DMS153 treated with DMSO at 0.1 percent for 48 hours (cell line): ENCODE results near the gene ASXL1.

ENCODE experiments used
- DNase-seq: peaks from one replicate; lab custom pipeline; 2025; ENCODE audit not compliant: unreplicated experiment; lab: John Stamatoyannopoulos, UW

Gene ASXL1

DNA sequence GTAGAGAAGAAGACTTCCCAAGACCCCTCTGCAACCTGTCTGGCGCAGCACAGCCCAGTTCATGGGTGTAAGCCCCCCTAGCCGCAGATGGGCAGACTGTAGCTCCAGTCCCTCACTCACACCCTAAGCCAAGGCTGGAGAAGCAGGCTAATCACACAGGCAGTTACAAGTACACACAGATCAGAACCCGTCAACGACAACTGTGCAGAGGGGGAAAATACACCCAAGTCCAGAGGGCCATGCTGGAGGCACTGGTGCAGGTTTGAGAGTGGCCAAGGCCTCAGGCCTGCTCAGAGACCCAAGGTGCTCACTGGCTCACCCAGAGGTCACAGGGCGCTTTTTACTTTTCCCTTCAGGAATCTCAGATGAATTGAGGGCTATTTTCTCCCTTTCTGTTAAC is 120.9 kb downstream of the ASXL1 start:
- DNase-seq = no peak

DNA sequence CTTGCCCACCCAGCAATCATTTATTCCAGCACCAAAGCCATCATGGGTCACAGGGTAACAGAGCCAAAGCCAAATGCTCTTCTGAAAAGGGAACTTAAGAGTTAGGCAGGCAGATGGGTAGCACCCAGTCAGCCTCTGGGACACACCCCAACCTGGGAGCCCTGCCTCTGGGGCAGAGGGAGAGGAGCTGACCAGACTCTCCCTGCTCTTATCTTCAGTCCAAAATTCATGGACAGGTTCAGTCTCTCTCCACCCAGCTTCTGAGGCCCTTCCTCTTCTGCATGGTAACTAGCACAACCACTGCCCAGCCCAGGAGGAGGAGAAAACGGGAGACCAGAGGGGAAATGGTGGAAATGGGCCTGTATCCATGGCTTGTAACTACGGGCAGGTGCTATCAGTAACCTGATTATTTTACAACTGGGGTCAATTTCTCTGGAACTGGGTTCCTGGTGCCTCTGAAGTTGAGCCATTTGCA is 121.6 kb downstream of the ASXL1 start:
- DNase-seq = no peak

DNA sequence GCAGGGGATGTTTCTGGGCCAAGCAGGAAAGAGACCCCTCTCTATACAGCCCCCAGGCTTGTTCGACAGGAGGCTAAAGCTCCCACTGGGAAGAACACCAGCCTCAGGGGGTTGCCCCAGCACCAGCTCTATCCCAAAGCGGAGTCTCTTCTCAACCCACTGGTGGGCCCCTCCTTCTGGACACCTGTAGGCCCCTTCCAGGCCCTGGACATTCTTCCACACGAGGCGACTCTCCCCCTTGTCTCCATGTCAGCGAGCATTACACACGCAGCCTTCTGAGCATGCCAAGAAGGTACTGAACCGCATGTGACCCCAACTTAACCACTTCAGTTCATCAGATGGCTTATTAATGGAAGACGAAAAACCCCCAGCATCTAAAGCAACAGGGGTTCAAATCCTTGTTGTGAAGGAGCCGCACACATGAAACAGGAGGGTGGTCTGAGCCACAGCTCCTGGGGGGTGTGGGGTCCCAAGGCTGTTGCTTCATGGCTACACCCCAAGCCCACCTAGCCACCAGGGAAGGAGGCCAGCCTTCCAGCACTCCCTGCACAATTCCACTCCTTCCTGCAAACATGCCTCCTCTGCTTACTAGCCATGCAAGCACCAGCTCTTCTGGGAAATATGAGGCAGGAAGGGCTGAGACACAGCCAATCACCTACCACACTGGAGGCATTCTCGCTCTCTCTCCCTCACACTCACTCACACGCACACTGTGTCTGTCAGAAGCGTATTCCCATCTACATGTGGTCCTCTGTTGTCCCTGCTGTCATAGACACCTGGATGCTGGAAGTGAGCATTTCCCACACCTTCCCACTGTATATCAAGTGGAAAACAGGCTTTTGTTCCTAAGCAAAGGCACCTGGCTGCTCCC is 122.5 kb downstream of the ASXL1 start:
- DNase-seq = no peak

DNA sequence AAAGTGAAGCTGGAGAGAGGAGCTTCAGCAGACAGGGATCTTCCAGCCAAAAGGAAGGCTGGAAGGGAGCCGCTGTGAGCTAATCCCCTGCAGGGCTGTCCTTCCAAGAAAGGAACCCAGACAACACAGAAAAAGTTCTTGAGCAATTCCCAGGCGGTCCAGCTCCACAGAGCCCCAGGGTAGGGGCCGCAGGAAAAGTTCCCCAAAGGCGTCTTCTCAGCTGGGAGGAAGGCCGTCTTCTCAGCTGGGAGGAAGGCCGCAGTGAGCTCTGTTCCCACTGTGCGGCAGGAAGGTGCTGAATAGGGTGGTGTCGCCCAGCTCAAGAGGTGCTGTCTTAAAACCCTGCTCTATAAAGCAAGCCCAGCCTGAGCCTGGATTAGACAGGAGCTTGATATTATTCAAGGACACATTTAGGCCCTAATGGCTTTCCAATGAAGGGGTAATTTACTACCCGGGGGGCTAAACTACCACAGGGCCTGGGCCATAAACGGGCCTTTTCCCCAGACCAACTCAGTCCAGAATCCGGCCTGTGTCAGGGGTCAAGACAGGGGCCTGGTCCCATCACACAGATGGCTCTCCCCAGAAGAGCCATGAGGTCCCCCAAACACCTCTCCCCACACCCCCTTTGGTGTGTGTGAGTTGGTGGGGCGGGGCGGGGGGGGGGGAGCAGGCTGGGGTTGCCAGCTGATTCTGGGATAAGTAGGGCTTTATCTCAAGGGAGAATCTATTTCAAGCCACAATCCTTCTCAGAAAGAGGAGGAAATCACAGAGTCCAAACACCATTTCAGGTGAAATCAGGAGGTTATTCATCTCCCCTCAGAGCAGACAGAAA is 123.4 kb downstream of the ASXL1 start:
- no peak for DNase-seq

DNA sequence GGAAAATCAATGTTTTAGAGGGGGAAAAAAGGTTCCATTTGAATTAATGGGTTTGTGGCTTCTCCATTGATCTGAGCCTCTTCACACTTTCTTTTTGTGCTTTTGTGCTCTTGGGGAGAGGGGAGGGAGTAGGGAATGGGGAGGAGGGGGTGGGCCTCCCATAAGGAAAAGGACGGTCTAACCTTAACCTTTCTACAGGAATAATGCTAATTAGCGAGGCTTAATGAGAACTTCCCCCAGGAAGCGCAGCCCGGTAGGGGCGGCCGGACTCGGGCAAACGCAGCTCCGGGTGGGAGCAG is 124.0 kb downstream of the ASXL1 start:
- DNase-seq = no peak

DNA sequence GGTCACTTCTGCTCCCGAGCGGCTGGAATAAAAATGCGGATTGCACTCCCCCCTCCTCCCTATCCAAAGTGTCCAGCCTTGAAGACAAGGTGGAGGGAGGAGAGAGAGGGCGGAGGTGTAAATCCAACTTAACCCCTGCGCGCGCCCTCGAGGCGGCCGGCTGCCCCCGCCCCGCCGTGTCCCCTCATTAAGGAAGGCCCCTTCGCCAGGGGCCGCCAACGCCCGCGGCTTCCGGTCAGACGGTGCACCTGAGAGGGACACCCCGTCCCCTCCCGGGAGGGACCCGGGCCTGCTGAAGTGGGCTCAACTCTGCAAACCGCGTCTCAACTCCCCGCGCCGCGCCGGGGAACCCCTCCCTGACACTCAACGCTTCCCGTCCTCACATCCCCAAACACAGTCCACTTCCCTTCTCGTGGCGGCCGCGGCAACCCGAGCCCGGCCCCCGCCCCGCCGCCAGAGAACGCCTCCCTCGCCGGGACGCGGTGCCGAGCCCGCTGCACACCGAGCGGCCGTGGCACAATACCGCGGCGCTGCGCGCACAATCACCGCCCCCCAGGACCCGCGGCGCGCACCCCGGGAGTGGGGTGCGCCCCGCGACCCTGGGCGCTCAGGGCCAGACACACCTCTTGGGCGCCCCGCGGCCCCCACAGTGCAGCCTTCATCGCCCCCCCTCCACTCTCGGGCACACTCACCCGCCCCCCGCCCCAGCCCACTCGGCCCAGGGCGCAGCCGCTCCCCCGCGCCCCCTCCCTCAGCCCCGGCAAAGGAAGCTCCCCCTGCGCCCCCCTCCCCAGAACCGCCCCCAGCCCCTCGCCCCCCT is 124.5 kb downstream of the ASXL1 start:
- no peak for DNase-seq

DNA sequence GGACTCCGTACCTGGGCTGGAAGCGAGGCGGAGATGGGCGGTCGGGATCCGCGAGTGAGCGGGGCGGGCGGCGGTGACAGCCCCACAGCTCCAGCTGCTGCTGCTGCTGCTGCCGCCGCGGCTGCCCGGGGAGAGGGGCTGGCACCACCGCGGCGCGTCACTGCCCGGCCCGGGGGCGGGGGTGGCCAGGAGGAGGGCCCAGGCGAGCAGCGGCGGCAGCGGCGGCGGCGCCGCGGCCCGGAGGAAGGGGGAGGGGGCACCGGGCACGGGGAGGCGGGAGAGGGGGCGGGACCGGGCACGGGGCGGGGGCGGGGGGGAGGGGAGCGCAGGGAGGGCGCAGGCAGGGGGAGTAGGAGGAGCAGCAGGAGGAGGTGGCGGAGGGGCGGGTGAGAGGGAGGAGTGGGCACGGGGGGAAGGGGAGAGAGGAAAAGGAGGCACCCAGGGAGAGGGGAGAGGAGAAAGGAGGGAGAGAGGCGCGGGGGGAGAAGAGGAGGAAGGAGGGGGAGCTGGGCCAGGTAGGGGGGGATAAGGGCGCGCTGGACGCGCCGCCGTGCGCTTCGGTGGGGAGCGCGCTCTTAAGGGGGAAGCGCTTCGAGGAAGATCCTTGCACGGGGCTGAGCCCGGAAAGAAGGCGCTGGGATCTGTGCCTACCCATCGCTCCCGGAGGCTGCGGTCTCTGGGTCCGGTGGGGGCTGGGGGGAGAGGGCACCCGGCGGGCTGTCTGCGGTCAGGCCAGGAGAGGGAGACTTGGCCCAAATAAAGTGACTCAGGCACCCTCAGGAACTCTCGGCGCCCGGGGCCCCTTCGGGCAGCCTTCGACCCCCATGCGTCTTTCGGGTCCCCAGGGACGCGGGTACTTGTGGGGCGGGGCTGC is 125.5 kb downstream of the ASXL1 start:
- DNase-seq = peak; percentile 68

DNA sequence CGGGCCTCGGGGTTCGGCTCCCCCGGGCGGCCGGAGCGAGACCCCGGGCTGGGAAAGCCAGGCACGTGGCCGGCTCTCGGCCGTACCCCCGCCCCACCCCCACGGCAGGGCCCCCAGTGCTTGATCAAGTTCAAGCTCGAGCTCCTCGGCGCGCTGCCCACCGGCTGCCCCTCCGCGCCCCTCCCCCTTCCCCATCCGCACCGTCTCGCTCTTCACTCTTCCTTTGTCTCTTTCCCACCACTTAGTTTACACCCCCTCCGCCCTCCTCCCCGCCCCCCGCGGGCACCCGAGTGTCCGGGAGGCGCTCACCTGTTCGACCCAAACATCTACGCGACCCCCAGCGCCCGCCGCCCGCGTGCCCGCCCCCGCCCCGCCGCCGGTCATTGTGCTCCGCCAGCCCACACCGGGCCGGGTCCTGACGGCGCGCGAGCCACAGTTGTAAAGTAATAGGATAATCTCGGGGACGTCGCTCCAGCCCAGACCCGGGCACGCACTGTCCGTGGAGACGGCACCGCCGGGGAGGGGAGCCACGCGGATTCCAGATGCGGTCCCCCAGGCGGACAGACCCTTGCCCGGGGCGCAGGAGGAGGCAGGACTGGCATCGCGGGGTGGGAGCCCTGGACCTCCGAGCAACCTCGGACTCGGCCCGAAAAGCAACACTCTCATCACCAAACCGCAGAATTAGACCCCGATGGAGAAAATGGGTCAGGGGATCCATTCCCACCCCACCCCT is 126.3 kb downstream of the ASXL1 start:
- no peak for DNase-seq

DNA sequence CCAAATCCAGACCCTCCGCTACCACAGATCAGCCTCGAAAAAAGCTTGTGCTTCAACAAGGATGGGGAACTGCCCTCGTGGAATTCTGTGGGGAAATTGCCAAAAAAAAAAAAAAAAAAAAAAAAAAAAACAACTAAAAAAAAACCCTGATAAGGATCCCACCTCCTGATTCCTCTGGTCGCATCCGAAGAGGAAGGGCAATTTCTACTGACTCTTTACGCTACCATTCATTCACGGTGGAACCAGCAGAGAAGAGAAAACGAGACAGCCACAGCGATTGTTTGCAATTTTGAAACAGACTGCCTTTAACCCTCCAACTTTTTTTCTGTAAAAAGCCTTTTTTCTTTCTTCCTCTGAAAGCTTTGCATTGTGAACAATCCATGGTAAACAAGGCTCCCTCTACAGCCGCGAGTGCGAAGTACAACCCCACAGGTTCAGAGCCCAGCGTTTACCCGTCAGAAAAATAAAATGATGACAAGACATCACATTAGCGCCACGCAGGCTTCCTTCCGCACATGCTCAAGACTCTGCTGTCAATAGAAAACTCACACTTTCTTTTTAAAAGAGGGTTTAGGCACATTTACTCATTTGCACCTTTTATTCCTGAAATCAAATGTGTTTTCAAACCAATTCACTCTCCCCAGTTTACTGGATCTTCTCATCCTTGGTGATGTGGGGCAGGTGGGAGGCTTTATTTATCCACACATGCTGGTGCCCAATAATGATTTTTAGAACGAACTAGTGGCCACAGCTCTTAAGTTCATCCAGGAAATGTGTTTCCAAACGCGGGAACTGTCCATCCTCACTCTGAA is 127.0 kb downstream of the ASXL1 start:
- peak; percentile 71 for DNase-seq

DNA sequence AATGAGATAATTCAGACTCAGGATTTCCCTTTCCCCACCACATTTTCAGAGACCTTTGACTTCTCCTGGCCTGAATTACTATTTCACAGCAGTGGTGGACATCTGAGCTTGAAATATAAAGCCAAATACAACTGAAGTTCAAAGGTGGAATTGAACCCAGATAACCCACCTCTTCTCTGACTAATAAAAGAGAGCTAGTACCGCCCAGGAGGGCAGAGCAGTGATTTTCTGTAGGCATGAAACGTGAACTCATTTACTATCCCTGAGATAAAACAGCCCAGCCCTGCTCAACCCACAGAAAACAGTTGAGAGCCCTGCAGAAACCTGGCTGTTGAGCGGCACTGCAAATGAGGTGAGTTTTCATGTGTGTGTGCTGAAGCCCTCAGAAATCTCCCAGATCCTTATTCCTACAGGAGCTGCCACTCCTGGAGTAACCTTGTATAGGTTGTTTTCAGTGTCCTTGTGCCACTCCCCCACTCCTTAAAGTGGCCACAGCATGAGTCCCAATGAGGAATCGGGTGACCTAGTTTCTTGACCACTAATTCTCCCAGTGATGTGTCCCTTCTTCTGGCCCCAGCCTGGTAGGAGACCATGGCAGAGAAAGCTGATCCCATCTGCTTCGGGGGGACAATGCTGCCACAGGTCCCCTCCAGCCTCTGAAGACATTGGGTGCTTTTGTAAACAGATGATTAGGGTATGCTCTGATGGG is 127.8 kb downstream of the ASXL1 start:
- no peak for DNase-seq

DNA sequence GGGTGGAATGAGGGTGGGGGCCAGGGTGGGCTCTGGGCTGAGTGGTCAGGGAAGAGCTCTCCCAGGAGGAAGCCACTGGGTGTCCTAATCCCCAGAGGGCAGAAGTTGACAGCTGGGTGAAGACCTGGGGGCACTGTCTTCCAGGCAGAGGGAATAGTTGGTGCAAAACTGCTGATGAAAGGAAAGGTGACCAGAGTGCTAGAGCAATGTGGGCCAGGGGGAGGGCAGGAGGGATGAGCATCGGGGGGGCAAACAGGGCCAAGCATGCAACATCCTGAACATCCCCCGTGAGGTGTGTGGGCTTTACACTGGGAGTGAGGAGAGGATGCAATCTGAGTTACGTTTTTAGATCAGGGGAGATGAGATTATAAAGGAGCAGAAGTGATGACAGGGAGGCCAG is 129.2 kb downstream of the ASXL1 start:
- no peak for DNase-seq

DNA sequence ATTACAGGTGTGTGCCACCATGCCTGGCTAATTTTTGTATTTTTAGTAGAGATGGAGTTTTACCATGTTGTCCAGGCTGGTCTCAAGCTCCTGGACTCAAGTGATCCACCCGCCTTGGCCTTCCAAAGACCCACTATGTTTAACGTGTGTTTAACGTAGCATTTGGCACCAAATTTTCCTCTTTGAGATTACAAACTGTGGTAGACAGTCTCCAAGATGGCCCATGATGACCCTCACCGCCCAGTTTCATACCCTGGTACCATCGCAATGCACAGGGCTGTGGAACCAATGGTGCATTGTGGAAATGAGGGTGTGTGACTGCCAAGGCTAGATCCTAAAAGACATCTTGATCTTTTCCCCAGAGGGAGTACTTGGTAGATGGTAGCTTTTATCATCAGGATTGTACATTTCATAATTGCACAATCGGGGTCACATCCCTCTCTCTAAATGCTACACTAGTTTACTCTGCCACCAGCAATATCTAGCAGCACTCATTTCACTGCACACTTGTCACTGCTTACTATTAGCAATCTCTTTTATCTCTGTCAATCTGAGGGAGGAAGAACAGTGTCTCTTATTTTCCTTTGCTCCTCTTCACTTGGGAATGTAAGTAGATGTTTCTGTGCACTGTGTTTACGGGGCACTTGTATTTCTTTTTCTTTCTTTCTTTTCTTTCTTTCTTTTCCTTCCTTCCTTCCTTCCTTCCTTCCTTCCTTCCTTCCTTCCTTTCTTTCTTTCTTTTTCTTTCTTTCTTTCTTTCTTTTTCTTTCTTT is 130.1 kb downstream of the ASXL1 start:
- DNase-seq = no peak
